HG02763 (cell line): ENCODE measurements around the gene KCTD17.

Experiments
- ATAC-seq: cut with Tn5 transposase; IDR thresholded peaks from one replicate; pipeline ENCODE4 v1.9.1; 2021; ENCODE audit warnings: mild to moderate bottlenecking, moderate library complexity; ENCODE audit not compliant: unreplicated experiment

The KCTD17 gene

DNA sequence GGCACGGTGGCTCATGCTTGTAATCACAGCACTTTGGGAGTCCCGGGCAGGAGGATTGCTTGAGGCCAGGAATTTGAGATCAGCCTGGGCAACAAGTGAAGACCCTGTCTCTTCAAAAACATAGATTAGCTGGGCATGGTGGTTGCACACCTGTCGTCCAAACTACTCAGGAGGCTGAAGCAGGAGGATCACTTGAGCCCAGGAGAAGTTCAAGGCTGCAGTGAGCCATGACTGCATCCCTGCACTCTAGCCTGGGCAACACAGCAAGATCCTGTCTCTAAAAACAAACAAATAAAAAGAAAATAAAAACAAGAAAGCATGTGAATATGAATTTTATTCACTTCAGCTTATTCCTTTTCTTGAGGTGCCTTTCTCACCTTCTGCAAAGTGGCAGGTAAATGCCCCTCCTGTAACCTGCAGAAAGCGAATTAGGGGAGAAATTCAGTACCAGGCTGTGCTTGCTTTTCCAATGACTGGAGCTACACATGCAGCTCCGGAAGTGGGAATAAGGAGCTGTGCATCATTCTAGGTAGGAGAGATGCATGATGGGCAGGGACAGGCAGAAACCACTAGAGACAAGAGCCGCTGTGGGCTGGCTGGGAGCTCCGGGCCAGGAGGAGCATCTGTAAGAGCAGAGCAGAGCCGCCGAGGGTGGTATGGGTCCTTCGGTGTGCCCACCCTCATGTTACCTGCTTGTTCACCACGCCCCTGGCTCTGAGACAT is 14.7 kb upstream of the KCTD17 start:
- ATAC-seq: no peak

DNA sequence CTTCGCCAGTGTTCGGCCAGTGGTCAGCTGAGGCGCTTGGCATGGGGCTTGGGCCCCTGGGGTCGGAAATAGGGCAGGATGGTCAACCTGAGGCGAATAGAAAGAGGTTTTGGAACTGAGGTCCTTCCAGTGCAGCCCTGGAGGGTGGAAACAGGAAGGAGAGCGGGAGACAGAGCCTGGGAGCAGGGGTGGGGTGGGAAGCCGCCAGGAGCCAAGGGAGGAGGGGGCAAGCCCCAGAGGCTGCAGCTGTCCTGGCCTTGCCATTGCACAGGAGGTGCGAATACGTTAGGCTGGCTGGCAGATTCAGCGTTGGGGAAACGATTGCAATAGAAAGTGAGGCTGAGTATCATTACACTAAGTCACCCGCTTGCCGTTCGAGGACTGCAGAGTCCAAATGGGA is 13.9 kb upstream of the KCTD17 start:
- ATAC-seq: no peak

DNA sequence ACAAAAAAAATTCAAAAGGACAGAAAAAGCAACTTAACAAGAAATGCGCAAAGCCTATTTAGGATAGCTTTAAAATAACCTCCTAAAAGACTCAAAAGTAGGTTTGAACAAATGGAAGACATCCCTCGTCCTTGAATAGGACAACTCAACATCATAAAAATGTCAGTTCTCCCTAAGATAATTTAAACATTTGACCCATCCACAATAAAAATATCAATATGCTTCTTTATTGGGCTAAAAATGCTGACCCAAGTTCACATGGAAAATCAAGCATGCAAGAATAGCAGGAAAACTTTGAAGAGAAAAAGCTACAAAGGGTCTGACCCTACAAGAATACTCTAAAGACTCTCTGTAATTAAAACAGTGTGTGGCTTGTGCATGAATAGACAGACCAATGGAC is 12.1 kb upstream of the KCTD17 start:
- ATAC-seq: no peak

DNA sequence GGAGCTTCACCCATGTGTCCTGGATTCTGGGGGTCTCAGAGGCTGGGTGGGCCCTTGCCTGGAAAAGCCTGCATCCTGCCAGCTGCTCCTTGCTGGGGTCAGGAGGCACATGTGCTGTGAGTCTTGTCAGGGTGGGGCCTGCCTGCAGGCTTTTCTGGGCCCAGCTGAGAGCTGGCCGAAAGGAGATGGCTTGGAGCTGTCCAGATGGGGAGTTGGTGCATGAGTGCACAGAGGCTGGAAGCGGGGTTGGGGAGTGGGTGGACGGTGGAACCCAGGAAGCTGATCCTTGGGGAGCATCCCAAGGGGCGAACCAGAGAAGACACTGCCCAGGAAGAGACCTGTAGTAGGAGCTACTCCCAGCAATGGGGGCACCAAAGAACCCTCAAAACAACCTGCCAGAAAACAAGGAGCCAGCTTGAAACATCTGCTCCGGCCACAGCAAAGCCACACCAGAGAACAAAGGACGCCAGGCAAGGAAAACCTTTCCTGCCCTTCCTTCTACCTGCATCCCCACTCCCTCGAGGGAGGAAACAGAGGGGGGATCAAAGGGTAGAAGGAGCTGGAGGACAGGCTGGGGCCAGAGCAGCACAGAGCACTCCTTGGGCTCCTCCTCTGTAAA is 8.2 kb upstream of the KCTD17 start:
- no peak for ATAC-seq

DNA sequence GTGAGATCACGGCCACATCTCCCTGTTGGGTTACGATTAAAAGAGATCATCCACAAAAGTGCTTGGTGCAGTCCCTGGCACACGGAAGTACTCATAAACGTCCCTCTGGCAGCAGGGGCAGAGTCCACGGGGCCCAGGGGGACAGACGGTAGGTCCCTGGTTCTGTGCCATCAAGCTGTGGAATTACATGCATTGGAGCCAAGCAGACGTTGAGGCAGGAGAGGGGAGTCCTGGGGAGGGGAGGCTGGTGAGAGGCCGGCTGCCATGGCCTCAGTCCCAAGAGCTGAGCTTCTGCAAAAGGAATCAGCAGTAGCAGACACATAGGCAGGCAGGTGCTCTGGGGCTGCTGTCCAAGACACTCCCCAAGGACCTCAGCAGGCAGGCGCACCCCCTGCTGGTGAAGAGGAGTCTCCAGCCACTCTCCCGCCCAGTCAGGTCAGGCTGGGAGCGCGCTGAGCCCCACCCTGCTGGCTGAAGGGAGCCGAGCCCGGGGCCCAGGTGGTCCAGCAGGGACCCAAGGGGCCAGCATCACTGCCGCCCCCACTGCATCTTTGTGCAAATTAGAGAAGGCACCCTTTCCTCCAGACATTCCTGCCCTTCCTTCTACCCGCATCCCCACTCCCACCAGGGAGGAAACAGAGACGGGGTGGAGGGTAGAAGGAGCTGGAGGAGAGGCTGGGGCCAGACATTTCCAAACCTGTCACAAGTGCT is 7.6 kb upstream of the KCTD17 start:
- no peak for ATAC-seq

DNA sequence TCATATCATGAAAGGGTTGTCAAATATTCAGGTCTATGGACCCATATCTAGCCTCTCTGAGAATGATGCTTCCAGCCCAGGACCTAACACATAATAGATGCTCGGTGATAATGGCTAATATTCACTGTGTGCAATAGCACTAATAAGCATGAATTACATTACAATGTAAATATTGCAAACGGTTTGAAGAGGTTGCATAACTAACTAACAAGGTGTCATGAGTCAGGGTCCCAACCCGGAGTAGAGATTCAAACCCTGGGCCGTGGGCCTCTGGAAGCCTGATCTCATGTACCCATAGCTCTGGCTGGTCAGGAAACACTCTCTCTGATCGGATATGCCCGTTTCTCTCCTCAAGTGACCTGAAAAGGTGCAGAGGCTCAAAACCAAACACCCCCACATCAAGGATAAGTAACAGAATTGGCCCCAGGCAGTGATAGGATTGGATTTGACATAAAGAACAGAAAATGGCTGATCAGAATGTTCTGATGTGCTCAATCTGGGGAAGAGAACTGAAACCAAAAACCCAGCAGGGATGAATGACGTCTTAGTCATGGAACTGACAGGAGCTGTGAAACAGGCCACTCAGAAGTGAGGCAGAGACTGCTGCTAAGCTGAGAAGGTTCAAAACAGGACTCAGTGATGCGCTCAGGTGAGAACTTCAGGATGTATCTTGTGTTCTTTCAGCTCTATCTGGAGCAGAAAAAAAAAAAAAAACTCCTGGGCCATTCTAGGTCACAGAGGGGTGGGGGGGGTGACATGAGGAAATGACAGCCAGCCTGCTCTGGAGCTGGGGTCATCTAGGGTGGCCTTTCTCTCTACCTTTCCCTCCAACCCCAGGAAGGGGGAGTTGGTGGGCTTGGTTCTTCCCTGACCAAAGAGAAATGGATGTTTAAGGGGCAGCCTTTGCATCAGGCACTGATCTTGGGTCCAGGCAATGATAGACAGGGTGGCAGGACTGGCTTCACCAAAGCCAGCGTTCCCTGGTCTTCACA is 6.6 kb upstream of the KCTD17 start:
- no peak for ATAC-seq

DNA sequence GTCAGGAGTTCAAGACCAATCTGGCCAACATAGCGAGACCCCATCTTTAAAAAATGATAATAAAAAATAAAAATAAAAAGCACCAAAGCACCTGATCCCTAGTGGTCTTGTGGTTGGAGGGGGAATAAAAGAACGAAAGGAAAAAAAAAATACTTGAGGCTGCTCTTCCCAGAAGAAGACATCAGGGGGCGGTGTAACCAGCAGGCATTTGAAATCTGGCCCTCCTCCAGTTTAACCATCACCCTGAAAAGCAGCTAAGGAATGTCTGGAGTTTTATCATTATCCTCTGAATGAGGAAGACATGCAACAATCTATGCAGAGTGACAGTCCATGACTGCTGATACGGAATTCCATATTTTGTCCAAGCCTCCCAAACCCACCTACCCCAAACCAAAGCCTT is 5.6 kb upstream of the KCTD17 start:
- ATAC-seq: no peak

DNA sequence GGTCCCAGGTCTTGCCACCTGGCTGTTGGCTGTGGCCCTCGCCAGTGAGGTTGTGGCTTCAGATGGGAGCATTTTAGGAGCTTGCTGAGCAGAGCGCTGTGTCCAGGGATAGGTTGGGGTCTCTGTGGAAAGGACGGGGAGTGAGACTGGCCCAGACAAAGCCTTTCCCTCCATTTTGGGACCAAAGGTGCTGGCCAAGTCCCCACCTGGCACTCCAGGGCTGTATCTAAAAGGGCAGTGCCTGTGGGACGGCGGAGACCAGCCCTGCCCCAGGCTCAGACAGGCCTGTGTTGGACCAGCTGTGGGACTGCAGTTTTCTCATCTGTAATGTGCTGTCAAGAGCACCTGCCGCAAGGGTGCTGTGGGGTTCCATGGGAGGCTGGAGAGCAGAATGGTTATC is 5.0 kb upstream of the KCTD17 start:
- no peak for ATAC-seq

DNA sequence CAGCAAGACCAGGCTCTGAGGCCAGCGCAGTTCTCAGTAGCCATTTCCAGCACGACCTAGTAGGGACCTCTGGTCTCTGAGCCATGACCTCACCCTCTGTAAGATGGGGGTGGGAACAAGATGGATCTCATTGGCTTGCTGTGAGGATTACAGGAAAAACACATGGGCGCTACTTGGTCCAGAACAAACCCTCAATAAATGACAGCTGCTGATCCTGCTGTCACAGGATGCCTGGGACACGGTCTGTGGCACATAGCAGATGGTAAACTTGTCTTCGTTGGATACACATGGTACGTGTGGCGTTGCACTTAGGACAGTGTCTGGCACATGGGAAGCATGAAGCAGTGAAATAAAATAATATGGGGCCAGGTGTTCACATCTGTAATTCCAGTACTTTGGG is 4.5 kb upstream of the KCTD17 start:
- no peak for ATAC-seq

DNA sequence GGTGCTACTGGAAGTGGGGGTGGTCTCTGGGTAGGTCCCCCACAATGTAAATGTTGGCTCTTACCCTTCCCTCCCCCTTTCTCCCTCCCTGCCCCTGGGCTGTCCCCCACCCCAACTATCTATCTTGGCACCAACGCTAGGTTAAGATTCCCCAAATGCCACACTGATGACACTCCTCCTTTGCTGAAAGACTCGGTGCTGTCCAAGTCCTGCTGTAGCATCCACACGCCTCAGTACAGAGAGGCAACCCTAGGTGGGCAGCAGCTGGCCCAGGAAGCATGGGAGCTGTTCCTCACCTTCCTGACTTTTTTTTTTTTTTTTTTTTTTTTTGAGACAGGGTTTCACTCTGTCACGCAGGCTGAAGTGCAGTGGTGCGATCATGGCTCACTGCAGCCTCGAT is 3.4 kb upstream of the KCTD17 start:
- ATAC-seq: no peak

DNA sequence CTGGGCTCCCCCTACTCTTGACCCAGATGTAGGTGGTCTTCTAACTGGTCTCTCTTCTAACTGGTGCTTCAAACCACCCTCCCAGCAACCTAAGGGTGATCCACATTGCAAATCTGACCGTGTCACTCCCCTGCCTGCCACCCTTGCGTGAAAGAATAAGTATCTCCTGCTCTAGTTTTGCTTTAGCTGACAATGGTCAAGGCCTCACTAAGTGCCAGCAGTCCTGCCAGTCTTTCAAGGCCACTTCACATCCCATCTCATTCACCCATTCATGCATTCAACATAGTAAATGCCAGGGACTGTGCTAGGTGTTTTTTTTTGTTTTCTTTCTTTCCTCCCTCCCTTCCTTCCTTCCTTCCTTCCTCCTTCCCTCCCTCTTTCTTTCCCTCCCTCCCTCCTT is 2.3 kb upstream of the KCTD17 start:
- no peak for ATAC-seq

DNA sequence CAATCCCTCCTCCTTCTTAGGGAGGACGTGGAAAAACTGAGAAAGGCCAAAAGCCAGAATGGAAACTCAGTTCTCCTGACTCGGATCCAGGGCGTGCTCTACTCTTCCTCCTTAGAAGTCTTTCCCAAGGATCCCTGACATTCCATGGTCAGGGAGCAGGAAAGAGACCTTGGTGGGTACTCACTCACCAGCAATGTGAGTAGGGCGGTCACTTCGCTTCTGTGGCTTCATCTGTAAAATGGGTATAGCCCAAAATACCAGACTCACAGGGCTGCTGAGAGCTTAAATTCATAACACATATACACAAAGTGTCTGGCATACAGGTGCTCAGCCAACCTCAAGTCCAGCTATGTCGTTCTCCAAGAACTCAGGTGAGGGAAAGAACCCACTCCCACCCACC is 629 bp upstream of the KCTD17 start:
- no peak for ATAC-seq

DNA sequence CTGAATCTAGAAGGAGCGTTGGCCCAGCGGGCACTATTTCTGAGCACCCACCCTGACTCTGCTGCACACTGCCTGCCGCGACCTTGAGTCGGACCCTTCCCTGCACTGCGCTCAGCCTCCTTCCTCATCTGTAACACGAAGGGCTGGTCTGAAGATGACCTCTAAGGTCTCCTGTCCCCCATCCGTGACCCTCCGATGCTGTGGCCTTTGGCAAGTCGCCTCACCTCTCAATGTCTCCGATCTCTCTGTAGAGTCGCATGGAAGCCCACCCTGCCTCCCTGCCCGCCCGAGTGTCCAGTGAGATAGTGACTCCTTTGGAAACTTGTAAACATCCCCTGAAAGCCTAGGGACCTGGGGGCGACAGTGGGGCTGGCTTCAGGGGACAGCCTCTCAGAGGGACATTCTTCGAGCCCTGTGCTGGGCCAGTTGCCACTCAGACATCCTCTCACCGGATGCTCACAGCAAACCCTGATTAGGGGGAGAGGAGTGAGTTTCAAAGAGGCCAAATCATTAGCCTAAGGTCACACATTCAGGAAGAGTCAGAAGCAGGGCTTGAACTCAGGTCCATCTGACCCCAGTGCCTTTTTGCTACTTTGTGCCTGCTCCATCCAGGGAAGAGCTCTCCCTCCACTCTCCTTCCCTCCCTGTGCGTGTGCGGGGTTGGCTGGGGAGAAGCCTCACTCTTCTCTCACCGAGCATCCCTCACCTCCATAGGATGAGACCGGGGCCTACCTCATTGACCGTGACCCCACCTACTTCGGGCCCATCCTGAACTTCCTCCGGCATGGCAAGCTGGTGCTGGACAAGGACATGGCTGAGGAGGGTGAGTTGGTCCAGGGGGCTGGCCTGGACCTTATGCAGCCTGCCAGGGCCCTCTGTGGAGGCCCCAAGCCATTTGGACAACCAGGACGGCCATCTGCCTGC is 1.1 kb downstream of the KCTD17 start:
- ATAC-seq: no peak

DNA sequence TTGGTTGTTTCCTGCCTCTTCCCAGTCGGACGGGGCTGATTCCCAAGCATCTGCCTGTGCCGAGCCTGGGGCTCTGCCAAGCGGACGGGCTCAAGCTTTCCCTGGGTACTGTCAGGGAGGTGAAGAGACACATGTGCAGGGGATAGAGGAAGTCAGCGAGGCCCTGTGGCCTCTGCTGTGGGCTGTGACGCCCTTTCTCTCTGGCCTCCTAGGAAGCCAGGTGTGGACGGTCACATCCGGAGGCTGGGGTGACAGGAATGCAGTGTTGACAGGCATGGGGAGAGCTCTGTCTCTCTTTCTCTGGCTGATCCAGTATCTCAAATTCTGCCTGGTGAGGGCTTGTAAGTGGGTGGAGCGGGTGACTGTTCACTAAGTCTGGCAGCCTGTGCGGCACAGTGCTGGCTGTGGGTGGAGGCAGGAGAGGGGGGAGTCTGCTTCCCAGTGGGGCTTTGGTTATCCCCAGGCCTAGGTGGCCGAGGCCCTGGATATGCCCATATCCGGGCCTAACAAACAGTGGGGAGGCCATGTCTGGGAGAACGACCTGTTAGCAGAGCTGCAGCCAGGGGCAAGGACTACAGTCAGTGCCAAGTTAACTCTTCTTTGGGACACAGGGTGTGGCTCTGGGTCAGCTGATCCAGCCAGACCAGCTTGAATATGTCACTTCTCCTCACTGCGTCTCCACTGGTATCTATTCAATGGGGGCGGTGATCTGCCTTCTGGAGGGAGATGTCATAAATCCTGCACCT is 1.9 kb downstream of the KCTD17 start:
- ATAC-seq: no peak

DNA sequence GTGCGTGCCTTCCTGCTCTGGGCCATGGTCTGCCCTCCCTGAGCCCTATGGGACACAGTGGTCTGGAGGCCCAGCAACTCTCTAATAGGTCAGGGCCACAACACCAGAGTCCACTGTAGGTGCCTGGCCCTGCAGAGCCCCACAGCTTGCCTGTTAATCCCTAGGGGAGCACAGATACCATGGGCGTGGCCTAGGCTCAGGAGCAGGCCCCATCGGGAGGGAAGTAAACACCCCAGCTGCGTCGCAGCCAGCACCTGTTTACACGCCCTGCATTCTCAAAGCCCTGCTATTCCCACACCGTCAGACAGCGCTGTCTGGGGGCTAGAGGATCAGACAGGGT is 2.5 kb downstream of the KCTD17 start:
- no peak for ATAC-seq

DNA sequence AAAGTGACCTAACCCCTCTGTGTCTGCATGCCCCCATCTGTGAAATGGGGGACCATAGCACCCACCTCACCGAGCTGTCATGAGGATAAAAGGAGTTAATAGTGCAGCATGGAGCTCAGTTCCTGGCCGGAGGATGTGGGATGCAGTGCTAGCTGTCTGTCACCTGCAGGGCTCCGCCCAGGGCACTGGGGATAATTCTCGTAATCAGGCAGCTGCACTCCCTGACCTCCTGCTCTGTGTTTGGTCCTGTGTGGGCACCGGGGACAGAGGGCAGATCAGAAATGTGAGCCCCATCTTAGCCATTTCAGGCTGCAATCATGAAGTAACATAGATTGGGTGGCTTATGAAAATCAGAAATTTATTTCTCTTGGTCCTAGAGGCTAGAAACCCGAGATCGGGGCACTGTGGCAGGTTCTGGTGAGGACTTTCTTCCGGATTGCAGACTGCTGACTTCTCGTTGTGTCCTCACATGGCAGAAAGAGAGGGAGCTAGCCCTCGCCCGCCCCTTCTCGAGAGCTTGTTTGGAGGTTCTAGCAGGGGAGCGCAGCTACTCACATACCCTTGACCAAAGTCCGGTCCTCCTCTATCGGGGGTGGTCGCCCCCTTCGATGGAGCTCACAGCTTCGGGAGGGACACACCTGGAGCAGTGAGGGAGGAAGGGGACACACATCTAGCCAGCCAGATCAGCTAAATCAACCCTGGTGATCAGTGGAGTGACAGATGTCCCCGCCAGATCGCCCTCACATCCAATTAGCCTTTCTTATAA is 3.2 kb downstream of the KCTD17 start:
- ATAC-seq: no peak

DNA sequence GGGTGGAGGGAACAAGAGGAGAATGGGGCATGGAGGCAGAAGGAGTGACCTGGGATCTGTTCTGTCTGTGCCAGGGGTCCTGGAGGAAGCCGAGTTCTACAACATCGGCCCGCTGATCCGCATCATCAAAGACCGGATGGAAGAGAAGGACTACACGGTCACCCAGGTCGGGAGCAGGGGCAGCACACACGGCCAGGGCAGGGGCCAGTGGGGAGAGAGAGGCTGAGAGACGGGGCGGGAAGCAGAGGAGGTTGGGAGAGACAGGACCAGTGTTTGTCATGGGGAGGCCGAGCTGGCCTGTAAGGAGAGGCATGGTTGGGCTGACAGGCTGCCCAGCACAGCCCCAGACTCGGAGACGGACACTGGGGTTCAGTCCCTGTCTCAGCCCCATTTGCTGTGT is 4.7 kb downstream of the KCTD17 start:
- ATAC-seq: no peak

DNA sequence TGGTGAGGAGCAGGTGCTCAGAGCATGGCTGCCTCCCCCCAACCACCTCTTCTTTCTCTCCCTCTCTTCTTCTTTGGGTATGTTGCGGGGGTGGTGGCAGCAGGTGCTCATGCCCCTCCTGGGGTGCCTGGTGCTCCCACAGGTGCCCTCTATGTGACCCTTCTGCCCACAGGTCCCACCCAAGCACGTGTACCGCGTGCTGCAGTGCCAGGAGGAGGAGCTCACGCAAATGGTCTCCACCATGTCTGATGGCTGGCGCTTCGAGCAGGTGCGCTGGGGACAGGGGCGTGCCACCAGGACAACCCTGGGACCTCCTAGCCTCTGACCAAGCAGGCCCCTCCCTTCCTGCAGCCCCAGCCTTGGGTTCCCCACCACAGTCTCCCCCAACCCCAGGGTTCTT is 5.7 kb downstream of the KCTD17 start:
- ATAC-seq: no peak
